Measurements from ENCODE around the gene CFAP46. TPM values are rescaled to one million over a fixed set of nuclear protein-coding genes. Genes with fewer than 3 reads are reported as not detected.

The CFAP46 gene
- total RNA-seq, 2 experiments from 2014 or later = not detected

DNA sequence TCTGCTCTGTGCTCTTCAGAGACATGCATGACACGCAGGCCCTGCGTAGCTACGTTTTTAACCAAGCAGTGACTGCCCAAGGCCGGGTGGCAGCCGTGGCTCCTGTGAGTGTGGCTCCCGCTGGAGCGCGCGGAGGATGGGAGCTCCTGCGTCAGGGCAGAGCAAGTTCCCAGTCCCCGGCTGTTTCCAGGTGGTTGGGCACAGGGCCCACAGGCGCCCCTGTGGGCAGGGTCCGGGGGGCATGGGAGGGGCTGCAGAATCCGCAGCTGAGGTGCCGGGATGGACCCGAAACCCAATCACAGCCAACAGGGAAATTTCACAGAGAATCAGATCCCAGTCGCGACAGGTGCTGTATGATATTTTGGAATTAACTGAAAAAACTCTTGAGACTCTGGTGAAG is 166.2 kb downstream of the CFAP46 start:
- H3K9me3 ChIP-seq (ENCODE audit: low read length) = no peaks in the 10 kb centered on the region
- H3K4me3 ChIP-seq (ENCODE audit: low read depth, low read length, poor library complexity, severe bottlenecking) = no peak overlapping the region
- no peaks in the 10 kb centered on the region for H3K79me2 ChIP-seq (ENCODE audit: insufficient read depth, low read depth, low read length)
- no peak overlapping the region for H3K4me2 ChIP-seq (ENCODE audit: low read length)
- no peaks in the 10 kb centered on the region for H3K4me1 ChIP-seq (ENCODE audit: insufficient read depth, low read length, poor library complexity, severe bottlenecking)
- no peak for DNase-seq (ENCODE audit: low spot score)
- ChIA-PET POLR2A (no interaction called here), CTCF (ENCODE audit: unreplicated experiment) (interaction anchor here (0.9 kb wide), 1 partner anchor 122 kb away, joined by 4 read pairs; no protein-coding TSS in a partner anchor)
- intact Hi-C loops (cut with micrococcal nuclease; ENCODE audit: unreplicated experiment) = no loop called here
- no peak for TF ChIP-seq EZH2phosphoT487 (IDR thresholded peaks at IDR 0.05; ENCODE audit: borderline replicate concordance, low read depth, low read length)
- TF ChIP-seq, protein P1, sequence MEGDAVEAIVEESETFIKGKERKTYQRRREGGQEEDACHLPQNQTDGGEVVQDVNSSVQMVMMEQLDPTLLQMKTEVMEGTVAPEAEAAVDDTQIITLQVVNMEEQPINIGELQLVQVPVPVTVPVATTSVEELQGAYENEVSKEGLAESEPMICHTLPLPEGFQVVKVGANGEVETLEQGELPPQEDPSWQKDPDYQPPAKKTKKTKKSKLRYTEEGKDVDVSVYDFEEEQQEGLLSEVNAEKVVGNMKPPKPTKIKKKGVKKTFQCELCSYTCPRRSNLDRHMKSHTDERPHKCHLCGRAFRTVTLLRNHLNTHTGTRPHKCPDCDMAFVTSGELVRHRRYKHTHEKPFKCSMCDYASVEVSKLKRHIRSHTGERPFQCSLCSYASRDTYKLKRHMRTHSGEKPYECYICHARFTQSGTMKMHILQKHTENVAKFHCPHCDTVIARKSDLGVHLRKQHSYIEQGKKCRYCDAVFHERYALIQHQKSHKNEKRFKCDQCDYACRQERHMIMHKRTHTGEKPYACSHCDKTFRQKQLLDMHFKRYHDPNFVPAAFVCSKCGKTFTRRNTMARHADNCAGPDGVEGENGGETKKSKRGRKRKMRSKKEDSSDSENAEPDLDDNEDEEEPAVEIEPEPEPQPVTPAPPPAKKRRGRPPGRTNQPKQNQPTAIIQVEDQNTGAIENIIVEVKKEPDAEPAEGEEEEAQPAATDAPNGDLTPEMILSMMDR (conservative IDR thresholded peaks at IDR 0.05; ENCODE audit: low read length) = no peak
- no peak overlapping the region for H2AFZ ChIP-seq (ENCODE audit: low read length)
- H3K36me3 ChIP-seq (ENCODE audit: insufficient read depth, low read length) = no peaks in the 10 kb centered on the region
- BruUV-seq (replicated peaks) = no TSS peak
- no peaks in the 10 kb centered on the region for H3K9me2 ChIP-seq (ENCODE audit: insufficient read depth, low read length)
- no peak overlapping the region for H3K27ac ChIP-seq (ENCODE audit: low read depth, low read length, poor library complexity, severe bottlenecking)
- H4K20me1 ChIP-seq (ENCODE audit: insufficient read depth, low read length) = no peaks in the 10 kb centered on the region

DNA sequence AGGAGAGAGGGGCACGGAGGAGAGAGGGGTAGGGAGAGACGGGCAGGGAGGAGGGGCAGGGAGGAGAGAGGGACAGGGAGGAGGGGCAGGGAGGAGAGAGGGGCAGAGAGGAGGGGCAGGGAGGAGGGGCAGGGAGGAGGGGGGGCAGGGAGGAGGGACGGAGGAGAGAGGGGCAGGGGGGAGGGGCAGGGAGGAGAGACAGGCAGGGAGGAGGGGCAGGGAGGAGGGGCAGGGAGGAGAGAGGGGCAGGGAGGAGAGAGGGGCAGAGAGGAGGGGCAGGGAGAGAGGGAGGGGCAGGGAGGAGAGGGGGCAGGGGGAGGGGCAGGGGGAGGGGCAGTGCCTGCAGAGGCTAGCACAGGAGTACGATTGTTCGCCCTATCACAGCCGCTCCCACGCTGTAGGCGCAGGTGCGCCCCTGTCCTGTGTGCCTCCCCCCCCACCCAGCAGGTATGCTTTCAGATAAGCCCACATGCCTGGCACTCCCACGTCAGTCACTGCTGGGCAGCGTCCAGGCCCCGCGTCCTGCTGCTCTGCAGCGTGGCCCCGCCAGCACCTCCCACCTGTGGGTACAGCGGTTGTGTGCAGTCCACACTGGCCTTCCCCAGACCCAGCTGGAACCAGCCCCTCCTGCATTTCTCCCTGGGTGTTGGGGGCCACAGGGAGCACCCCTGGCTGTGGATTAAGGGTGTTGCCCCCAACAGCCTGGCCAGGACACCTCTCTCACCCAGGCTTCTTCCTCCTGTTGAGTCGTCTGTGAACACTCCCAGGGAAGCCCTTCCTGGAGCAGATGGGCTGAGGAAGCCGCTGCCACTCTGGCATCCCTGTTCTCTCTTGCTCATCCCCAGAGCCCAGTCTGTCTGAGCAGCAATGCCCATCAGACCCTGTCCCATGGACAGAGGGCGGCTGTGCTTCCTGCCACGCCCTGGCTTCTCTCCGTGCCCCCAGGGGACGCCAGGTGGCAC is 167.2 kb downstream of the CFAP46 start:
- TF ChIP-seq, protein P1 (conservative IDR thresholded peaks at IDR 0.05; ENCODE audit: low read length) = no peak
- no peak for TF ChIP-seq EZH2phosphoT487 (IDR thresholded peaks at IDR 0.05; ENCODE audit: borderline replicate concordance, low read depth, low read length)
- Histone ChIP-seq H4K20me1 (ENCODE audit: insufficient read depth, low read length) (no peaks in the 10 kb centered on the region), H3K4me2 (ENCODE audit: low read length) (no peak overlapping the region), H2AFZ (ENCODE audit: low read length) (no peak overlapping the region), H3K9me2 (ENCODE audit: insufficient read depth, low read length) (no peaks in the 10 kb centered on the region), H3K36me3 (ENCODE audit: insufficient read depth, low read length) (no peaks in the 10 kb centered on the region), H3K4me3 (ENCODE audit: low read depth, low read length, poor library complexity, severe bottlenecking) (no peak overlapping the region), H3K79me2 (ENCODE audit: insufficient read depth, low read depth, low read length) (no peaks in the 10 kb centered on the region), H3K27ac (ENCODE audit: low read depth, low read length, poor library complexity, severe bottlenecking) (no peak overlapping the region), H3K9me3 (ENCODE audit: low read length) (no peaks in the 10 kb centered on the region), H3K4me1 (ENCODE audit: insufficient read depth, low read length, poor library complexity, severe bottlenecking) (no peaks in the 10 kb centered on the region)
- no peak for DNase-seq (ENCODE audit: low spot score)
- CTCF ChIA-PET (ENCODE audit: unreplicated experiment) = interaction anchor here (0.9 kb wide), 1 partner anchor 121 kb away, joined by 4 read pairs; no protein-coding TSS in a partner anchor
- POLR2A ChIA-PET = no interaction called here
- intact Hi-C loops (cut with micrococcal nuclease; ENCODE audit: unreplicated experiment) = no loop called here
- no TSS peak for BruUV-seq (replicated peaks)
